C4-2B (cell line): Measurements from ENCODE around the gene INCENP.
"Not testable (repeated sequence)": the region's sequence is repeated elsewhere in the genome, so short reads cannot be mapped to it uniquely, and the experiment has no call there.

Experiments used
- H3K27ac ChIP-seq: fragments of 450-650 bp; 2 replicates; pipeline ENCODE4 v1.5.1; 2017
- ZFX ChIP-seq: fragments of 450-650 bp; IDR thresholded peaks from 2 replicates; pipeline ENCODE4 v1.6.1; 2017
- TF ChIP-seq, protein P1 (sequence below): fragments of 450-650 bp; conservative IDR thresholded peaks from 2 replicates; pipeline ENCODE4 v1.5.1; 2017; ENCODE audit warnings: mild to moderate bottlenecking

The INCENP gene

GRCh38 chr11:62195945-62196344 lies 72.1 kb downstream of the INCENP start:
- no peak for TF ChIP-seq ZFX
- TF ChIP-seq, protein P1, sequence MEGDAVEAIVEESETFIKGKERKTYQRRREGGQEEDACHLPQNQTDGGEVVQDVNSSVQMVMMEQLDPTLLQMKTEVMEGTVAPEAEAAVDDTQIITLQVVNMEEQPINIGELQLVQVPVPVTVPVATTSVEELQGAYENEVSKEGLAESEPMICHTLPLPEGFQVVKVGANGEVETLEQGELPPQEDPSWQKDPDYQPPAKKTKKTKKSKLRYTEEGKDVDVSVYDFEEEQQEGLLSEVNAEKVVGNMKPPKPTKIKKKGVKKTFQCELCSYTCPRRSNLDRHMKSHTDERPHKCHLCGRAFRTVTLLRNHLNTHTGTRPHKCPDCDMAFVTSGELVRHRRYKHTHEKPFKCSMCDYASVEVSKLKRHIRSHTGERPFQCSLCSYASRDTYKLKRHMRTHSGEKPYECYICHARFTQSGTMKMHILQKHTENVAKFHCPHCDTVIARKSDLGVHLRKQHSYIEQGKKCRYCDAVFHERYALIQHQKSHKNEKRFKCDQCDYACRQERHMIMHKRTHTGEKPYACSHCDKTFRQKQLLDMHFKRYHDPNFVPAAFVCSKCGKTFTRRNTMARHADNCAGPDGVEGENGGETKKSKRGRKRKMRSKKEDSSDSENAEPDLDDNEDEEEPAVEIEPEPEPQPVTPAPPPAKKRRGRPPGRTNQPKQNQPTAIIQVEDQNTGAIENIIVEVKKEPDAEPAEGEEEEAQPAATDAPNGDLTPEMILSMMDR, result peak; percentile 10; the same call in 1 of the 2 replicates
- H3K27ac ChIP-seq, result no peak overlapping the region

GRCh38 chr11:62197400-62197799 lies 73.6 kb downstream of the INCENP start:
- H3K27ac ChIP-seq, result not testable (repeated sequence)

GRCh38 chr11:62201376-62201775 lies 77.6 kb downstream of the INCENP start:
- TF ChIP-seq, protein P1, result no peak
- no peak for TF ChIP-seq ZFX
- H3K27ac ChIP-seq, result no peak overlapping the region
